Panc1 (cell line): ENCODE results near the gene ZYG11B.

Source experiments
- CTCF ChIP-seq: fragments of 450-650 bp; IDR thresholded peaks from 2 replicates; pipeline ENCODE4 v1.5.1; 2017; ENCODE audit warnings: mild to moderate bottlenecking
- POLR2AphosphoS5 ChIP-seq: IDR thresholded peaks from 2 replicates; pipeline ENCODE4 v1.6.1; 2012; ENCODE audit warnings: mild to moderate bottlenecking, low read depth, low read length, moderate library complexity
- SIN3A ChIP-seq: IDR thresholded peaks from 2 replicates; pipeline ENCODE4 v1.6.1; 2012; ENCODE audit warnings: low read depth, mild to moderate bottlenecking, low read length, moderate library complexity, borderline replicate concordance; ENCODE audit not compliant: insufficient read depth
- TCF7L2 ChIP-seq: IDR thresholded peaks from 2 replicates; pipeline ENCODE4 v1.6.1; 2011; ENCODE audit warnings: mild to moderate bottlenecking, low read depth, low read length, inconsistent platforms

- TF ChIP-seq TCF7L2, result no peak
- TF ChIP-seq CTCF, result no peak
- TF ChIP-seq POLR2AphosphoS5, result no peak
- TF ChIP-seq SIN3A, result no peak
These were observed 21.2 kb downstream of the ZYG11B start for GRCh38 chr1:52747450-52747849.
